Upper lobe of left lung (tissue), 4 donors: ENCODE measurements around the gene HABP4.

Experiments used
- EP300 ChIP-seq, 4 donors: sonication (generic); formaldehyde crosslinking; IDR thresholded peaks; one replicate each; pipeline ENCODE4 v1.5.1; 2017; ENCODE audit warnings: antibody characterized with exemption in 4 of 4, control low read depth in 2 of 4
- POLR2A ChIP-seq, 4 donors: fragments of 450-650 bp; IDR thresholded peaks; one replicate each; pipeline ENCODE4 v1.5.1; 2016 to 2017; ENCODE audit warnings: antibody characterized with exemption in 4 of 4, mild to moderate bottlenecking in 2 of 4
- TF ChIP-seq, protein P1 (sequence below), 6 experiments: fragments of 450-650 bp in 4 of 6; fragments of 200-600 bp in 2 of 6; sonication (generic) in 2 of 6; IDR thresholded peaks; one replicate each; pipeline ENCODE4 v1.5.1; 2016 to 2019; ENCODE audit warnings: antibody characterized with exemption in 6 of 6

DNA sequence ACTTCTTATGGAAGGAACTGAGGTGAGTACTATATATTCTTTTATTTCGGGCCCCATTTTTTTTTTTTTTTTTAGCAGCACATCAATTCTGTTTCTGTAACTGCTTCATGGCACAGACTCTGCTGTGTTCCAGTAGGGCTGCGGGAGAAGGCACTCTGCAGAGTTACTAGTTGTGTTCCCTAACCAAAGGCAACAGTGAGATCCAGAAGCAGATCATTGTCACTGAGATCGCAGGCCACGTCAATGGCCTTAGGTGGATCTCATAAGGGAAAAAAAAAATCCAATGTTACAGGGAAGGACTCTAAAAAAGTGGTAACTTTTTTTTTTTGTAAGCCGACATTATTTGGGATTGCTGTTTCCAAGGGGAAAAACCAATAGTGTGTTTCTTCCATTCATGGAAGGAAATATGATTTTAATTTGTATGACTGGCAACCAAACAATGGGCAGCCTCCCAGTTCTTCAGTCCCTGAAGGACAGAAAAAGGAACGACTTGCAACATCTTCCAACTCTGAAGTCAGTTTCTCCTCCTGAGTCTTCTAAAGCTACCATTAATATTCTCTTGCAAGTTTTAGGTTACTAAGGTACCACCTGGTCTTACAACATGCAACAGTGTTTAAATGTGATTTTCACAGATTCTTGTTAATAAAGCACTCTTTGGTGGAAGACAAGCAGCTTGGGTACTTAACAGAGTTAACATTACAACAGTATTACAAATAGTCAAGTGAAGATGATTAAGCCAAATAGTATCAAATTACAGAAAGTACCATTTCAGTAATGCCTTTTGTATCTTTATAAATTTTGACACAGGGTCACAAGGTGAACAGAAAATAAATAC is 52.8 kb downstream of the HABP4 start:
- TF ChIP-seq, protein P1, sequence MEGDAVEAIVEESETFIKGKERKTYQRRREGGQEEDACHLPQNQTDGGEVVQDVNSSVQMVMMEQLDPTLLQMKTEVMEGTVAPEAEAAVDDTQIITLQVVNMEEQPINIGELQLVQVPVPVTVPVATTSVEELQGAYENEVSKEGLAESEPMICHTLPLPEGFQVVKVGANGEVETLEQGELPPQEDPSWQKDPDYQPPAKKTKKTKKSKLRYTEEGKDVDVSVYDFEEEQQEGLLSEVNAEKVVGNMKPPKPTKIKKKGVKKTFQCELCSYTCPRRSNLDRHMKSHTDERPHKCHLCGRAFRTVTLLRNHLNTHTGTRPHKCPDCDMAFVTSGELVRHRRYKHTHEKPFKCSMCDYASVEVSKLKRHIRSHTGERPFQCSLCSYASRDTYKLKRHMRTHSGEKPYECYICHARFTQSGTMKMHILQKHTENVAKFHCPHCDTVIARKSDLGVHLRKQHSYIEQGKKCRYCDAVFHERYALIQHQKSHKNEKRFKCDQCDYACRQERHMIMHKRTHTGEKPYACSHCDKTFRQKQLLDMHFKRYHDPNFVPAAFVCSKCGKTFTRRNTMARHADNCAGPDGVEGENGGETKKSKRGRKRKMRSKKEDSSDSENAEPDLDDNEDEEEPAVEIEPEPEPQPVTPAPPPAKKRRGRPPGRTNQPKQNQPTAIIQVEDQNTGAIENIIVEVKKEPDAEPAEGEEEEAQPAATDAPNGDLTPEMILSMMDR (IDR thresholded peaks at IDR 0.05), result no peak
- TF ChIP-seq POLR2A (IDR thresholded peaks at IDR 0.05), result no peak
- TF ChIP-seq EP300 (IDR thresholded peaks at IDR 0.05), result no peak
